ENCODE measurements around the gene SLC9A9. TPM values are rescaled to one million over a fixed set of nuclear protein-coding genes. Genes with fewer than 3 reads are reported as not detected.

Gene SLC9A9
- polyA plus RNA-seq, 1 of the 3 experiments (the other 2 are of a cell fraction) = 0.05 TPM

GRCh38 chr3:143586576-143586975, 261.7 kb downstream of the SLC9A9 start:
- Histone ChIP-seq H3F3A (replicated peaks; ENCODE audit: insufficient read depth) (no peaks in the 10 kb centered on the region), H4K20me1 (ENCODE audit: insufficient read depth) (no peaks in the 10 kb centered on the region), H2AFZ (ENCODE audit: low read depth) (no peak overlapping the region), H3K4me3 (ENCODE audit: low read depth in 2 of 2, low read length in 1 of 2) (no peak overlapping the region), H3K4me1 (ENCODE audit: control insufficient read depth in 1 of 2, insufficient read depth in 2 of 2, low read depth in 1 of 2, low read length in 1 of 2) (no peaks in the 10 kb centered on the region), H3K9me3 (no peaks in the 10 kb centered on the region), H3K36me3 (replicated peaks in 1 of 2; ENCODE audit: control insufficient read depth in 1 of 2, insufficient read depth in 2 of 2, low read length in 1 of 2) (no peaks in the 10 kb centered on the region), H3K79me2 (ENCODE audit: insufficient read depth) (no peaks in the 10 kb centered on the region), H3K9me2 (no peaks in the 10 kb centered on the region), H3K4me2 (no peak overlapping the region), H3K27ac (ENCODE audit: low read depth in 2 of 2, low read length in 1 of 2) (no peak overlapping the region), H3K27me3 (ENCODE audit: insufficient read depth) (peaks cover 19% of the 10 kb centered on the region), H3K9ac (no peak overlapping the region)
- TF ChIP-seq ELF1 (IDR thresholded peaks at IDR 0.05) (no peak), CHD2 (IDR thresholded peaks at IDR 0.05; ENCODE audit: low read length, partially characterized antibody) (no peak), GATA2 (CRISPR knock-in tag; IDR thresholded peaks at IDR 0.05) (no peak), NRF1 (IDR thresholded peaks at IDR 0.05; ENCODE audit: low read depth, low read length) (no peak)
- TF ChIP-seq, protein P1, sequence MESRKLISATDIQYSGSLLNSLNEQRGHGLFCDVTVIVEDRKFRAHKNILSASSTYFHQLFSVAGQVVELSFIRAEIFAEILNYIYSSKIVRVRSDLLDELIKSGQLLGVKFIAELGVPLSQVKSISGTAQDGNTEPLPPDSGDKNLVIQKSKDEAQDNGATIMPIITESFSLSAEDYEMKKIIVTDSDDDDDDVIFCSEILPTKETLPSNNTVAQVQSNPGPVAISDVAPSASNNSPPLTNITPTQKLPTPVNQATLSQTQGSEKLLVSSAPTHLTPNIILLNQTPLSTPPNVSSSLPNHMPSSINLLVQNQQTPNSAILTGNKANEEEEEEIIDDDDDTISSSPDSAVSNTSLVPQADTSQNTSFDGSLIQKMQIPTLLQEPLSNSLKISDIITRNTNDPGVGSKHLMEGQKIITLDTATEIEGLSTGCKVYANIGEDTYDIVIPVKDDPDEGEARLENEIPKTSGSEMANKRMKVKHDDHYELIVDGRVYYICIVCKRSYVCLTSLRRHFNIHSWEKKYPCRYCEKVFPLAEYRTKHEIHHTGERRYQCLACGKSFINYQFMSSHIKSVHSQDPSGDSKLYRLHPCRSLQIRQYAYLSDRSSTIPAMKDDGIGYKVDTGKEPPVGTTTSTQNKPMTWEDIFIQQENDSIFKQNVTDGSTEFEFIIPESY (IDR thresholded peaks at IDR 0.05; ENCODE audit: borderline replicate concordance, low read depth) = no peak
- TF ChIP-seq, protein P2, sequence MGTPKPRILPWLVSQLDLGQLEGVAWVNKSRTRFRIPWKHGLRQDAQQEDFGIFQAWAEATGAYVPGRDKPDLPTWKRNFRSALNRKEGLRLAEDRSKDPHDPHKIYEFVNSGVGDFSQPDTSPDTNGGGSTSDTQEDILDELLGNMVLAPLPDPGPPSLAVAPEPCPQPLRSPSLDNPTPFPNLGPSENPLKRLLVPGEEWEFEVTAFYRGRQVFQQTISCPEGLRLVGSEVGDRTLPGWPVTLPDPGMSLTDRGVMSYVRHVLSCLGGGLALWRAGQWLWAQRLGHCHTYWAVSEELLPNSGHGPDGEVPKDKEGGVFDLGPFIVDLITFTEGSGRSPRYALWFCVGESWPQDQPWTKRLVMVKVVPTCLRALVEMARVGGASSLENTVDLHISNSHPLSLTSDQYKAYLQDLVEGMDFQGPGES (IDR thresholded peaks at IDR 0.05; ENCODE audit: low read depth, low read length) = no peak
- TF ChIP-seq, protein P3, sequence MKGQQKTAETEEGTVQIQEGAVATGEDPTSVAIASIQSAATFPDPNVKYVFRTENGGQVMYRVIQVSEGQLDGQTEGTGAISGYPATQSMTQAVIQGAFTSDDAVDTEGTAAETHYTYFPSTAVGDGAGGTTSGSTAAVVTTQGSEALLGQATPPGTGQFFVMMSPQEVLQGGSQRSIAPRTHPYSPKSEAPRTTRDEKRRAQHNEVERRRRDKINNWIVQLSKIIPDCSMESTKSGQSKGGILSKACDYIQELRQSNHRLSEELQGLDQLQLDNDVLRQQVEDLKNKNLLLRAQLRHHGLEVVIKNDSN (IDR thresholded peaks at IDR 0.05; ENCODE audit: borderline replicate concordance, low read depth) = no peak
- ChIA-PET CTCF (no interaction called here), POLR2A (no interaction called here)
- 10% methylated on average over 2 of the region's 2 CpGs for WGBS (ENCODE audit: low lambda C conversion rate)
- no peak for DNase-seq

DNA sequence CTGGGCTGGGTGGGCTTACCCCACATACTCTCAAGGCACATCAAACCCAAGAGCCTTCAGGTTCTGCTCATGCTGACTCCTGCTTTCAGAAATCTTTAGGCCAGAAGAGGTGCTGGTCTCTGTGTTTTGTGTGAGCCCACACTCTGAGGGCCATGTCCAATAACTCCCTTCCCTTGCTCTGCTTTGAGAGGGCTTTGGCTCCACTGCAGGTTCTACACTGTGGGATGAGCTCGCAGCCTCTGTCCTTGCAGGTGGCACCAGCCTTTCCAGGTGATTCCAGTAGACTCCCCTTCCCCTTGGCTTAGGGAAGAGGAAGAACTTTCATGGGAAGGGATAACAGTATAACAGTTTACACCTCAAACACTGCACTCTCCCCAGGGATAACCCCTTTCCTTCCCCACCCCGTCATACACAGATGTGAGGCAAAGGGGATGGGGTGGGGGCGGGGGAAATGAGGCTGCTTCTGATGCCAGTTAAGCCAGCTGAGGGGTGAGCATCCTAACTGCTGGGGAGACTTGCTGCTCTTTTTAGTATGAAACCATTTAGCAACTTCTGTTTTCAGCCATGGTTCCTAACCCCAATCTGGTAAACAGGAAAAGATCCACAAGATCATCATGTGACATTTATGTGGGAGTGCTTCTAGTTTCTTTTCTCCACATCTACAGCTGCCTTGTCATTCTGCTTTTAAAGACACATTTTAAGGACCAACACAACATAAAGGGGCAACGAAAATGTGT, 262.4 kb downstream of the SLC9A9 start:
- no peaks in the 10 kb centered on the region for H3K9me2 ChIP-seq
- no peaks in the 10 kb centered on the region for H3F3A ChIP-seq (replicated peaks; ENCODE audit: insufficient read depth)
- ChIA-PET CTCF (no interaction called here), POLR2A (no interaction called here)
- H3K27me3 ChIP-seq (ENCODE audit: insufficient read depth) = peaks cover 19% of the 10 kb centered on the region
- no peaks in the 10 kb centered on the region for H4K20me1 ChIP-seq (ENCODE audit: insufficient read depth)
- H3K9ac ChIP-seq = no peak overlapping the region
- H3K27ac ChIP-seq (ENCODE audit: low read depth in 2 of 2, low read length in 1 of 2) = no peak overlapping the region
- no peaks in the 10 kb centered on the region for H3K4me1 ChIP-seq (ENCODE audit: control insufficient read depth in 1 of 2, insufficient read depth in 2 of 2, low read depth in 1 of 2, low read length in 1 of 2)
- H3K9me3 ChIP-seq = no peaks in the 10 kb centered on the region
- H3K4me3 ChIP-seq (ENCODE audit: low read depth in 2 of 2, low read length in 1 of 2) = no peak overlapping the region
- no peak overlapping the region for H3K4me2 ChIP-seq
- DNase-seq = no peak
- H3K36me3 ChIP-seq (replicated peaks in 1 of 2; ENCODE audit: control insufficient read depth in 1 of 2, insufficient read depth in 2 of 2, low read length in 1 of 2) = no peaks in the 10 kb centered on the region
- no peak overlapping the region for H2AFZ ChIP-seq (ENCODE audit: low read depth)
- TF ChIP-seq, protein P3 (IDR thresholded peaks at IDR 0.05; ENCODE audit: borderline replicate concordance, low read depth) = no peak
- TF ChIP-seq CHD2 (IDR thresholded peaks at IDR 0.05; ENCODE audit: low read length, partially characterized antibody) = no peak
- 3% methylated on average over 4 of the region's 4 CpGs for WGBS (ENCODE audit: low lambda C conversion rate)
- no peaks in the 10 kb centered on the region for H3K79me2 ChIP-seq (ENCODE audit: insufficient read depth)

Measured in SK-N-SH (cell line).